Trophoblast cell (in vitro differentiated cells and primary cell): ENCODE measurements around the gene ADGRL4.

Source experiments
- DNase-seq, 2 donors: peaks; one replicate each; pipeline ENCODE4 v3.0.0-alpha.2; 2016
- H2AFZ ChIP-seq: 2 replicates; pipeline ENCODE4 v1.6.1; 2013; ENCODE audit warnings: low read length, moderate library complexity, mild to moderate bottlenecking; ENCODE audit not compliant: insufficient read depth, poor library complexity
- H2AK5ac ChIP-seq: 2 replicates; pipeline ENCODE4 v1.6.1; 2013; ENCODE audit warnings: mild to moderate bottlenecking, low read length
- H2BK120ac ChIP-seq: 2 replicates; pipeline ENCODE4 v1.6.1; 2013; ENCODE audit warnings: low read length, mild to moderate bottlenecking, moderate library complexity; ENCODE audit not compliant: insufficient read depth, poor library complexity
- H2BK12ac ChIP-seq: 2 replicates; pipeline ENCODE4 v1.6.1; 2013; ENCODE audit warnings: mild to moderate bottlenecking, low read length, moderate library complexity
- H2BK5ac ChIP-seq: 2 replicates; pipeline ENCODE4 v1.6.1; 2013; ENCODE audit warnings: low read length, low read depth, moderate library complexity, mild to moderate bottlenecking; ENCODE audit not compliant: poor library complexity
- H3K14ac ChIP-seq: 2 replicates; pipeline ENCODE4 v1.6.1; 2013; ENCODE audit warnings: mild to moderate bottlenecking, low read length
- H3K18ac ChIP-seq: 2 replicates; pipeline ENCODE4 v1.6.1; 2013; ENCODE audit warnings: mild to moderate bottlenecking, low read length
- H3K23ac ChIP-seq: 2 replicates; pipeline ENCODE4 v1.6.1; 2013; ENCODE audit warnings: low read length
- H3K27ac ChIP-seq: 2 replicates; pipeline ENCODE4 v1.5.1; 2013; ENCODE audit warnings: low read depth, mild to moderate bottlenecking, inconsistent platforms, low read length, moderate library complexity
- H3K27me3 ChIP-seq: 2 replicates; pipeline ENCODE4 v1.6.1; 2013; ENCODE audit warnings: inconsistent platforms, mild to moderate bottlenecking, low read length, moderate library complexity; ENCODE audit not compliant: insufficient read depth
- H3K36me3 ChIP-seq, 2 experiments: 1 replicate in 1 of 2; 2 replicates in 1 of 2; pipeline ENCODE4 v1.6.1; 2013; ENCODE audit warnings: low read length in 2 of 2, mild to moderate bottlenecking in 2 of 2, moderate library complexity in 1 of 2; ENCODE audit not compliant: insufficient read depth in 2 of 2, control insufficient read depth in 1 of 2
- H3K4ac ChIP-seq: 2 replicates; pipeline ENCODE4 v1.6.1; 2013; ENCODE audit warnings: low read depth, mild to moderate bottlenecking, low read length, moderate library complexity
- H3K4me1 ChIP-seq, 2 experiments: 1 replicate in 1 of 2; 2 replicates in 1 of 2; pipeline ENCODE4 v1.6.1; 2013; ENCODE audit warnings: low read length in 2 of 2, mild to moderate bottlenecking in 2 of 2, moderate library complexity in 1 of 2; ENCODE audit not compliant: insufficient read depth in 2 of 2, control insufficient read depth in 1 of 2
- H3K4me2 ChIP-seq: 2 replicates; pipeline ENCODE4 v1.6.1; 2013; ENCODE audit warnings: inconsistent platforms, mild to moderate bottlenecking, low read length, moderate library complexity
- H3K4me3 ChIP-seq: 2 replicates; pipeline ENCODE4 v1.5.1; 2013; ENCODE audit warnings: mild to moderate bottlenecking, low read depth, low read length, inconsistent platforms
- H3K79me1 ChIP-seq: one replicate; pipeline ENCODE4 v1.6.1; 2013; ENCODE audit warnings: low read length
- H3K79me2 ChIP-seq: 2 replicates; pipeline ENCODE4 v1.6.1; 2013; ENCODE audit warnings: low read length, mild to moderate bottlenecking; ENCODE audit not compliant: control insufficient read depth, insufficient read depth, poor library complexity
- H3K9ac ChIP-seq: 2 replicates; pipeline ENCODE4 v1.6.1; 2013; ENCODE audit warnings: mild to moderate bottlenecking, low read length
- H3K9me3 ChIP-seq: 2 replicates; pipeline ENCODE4 v1.6.1; 2013; ENCODE audit warnings: low read depth, mild to moderate bottlenecking, control low read depth, inconsistent platforms, low read length; ENCODE audit not compliant: insufficient read depth
- H4K12ac ChIP-seq: 2 replicates; pipeline ENCODE4 v1.6.1; 2013; ENCODE audit warnings: low read depth, mild to moderate bottlenecking, low read length, moderate library complexity
- H4K8ac ChIP-seq: 2 replicates; pipeline ENCODE4 v1.6.1; 2013; ENCODE audit warnings: low read depth, mild to moderate bottlenecking, low read length, moderate library complexity
- H4K91ac ChIP-seq: one replicate; pipeline ENCODE4 v1.6.1; 2013; ENCODE audit warnings: low read depth, mild to moderate bottlenecking, low read length, moderate library complexity
- WGBS: extraction: QIAGEN DNeasy Blood & Tissue Kit; methylation state at CpG from one replicate; pipeline ENCODE4 v1.1.7; 2013; ENCODE audit warnings: missing lambda C conversion rate; ENCODE audit not compliant: insufficient read length, insufficient coverage; ENCODE audit errors: extremely low coverage; 5-methylcytosine and 5-hydroxymethylcytosine counted together

Gene ADGRL4

DNA sequence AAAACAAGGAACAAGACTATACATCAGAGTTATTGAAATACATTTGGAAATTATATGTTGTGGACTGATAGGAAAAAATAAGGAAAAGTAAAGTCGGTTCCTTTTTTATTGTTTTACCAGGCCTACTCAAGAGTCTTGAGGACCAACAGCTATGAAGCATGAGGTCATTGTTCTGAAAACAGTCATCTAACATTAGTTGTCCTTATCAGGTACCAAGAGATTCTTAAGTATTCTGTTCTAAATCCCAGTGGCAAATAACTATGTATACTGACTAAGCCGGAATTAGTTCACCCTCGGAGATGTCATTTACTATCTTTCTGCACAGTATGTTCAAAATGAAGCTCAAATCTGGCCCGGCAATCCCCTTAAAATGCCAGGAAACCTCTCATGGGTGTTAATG is 585 bp downstream of the ADGRL4 start:
- Histone ChIP-seq H3K27me3 (no peaks in the 10 kb centered on the region), H3K4ac (no peak overlapping the region), H3K14ac (no peak overlapping the region), H3K18ac (no peak overlapping the region), H2BK12ac (no peak overlapping the region), H4K8ac (no peak overlapping the region), H2BK5ac (no peak overlapping the region), H2BK120ac (no peak overlapping the region), H3K9ac (no peak overlapping the region), H3K4me1 (peaks cover 2 to 5% of the 10 kb centered on the region in 2 experiments), H3K27ac (no peak overlapping the region), H4K91ac (no peak overlapping the region), H3K79me2 (peaks cover 2% of the 10 kb centered on the region), H3K4me3 (no peak overlapping the region), H3K4me2 (peak overlapping the region; percentile 64), H3K79me1 (peaks cover 3% of the 10 kb centered on the region), H2AFZ (no peak overlapping the region), H2AK5ac (no peak overlapping the region), H3K36me3 (no peaks in the 10 kb centered on the region), H3K23ac (no peak overlapping the region), H4K12ac (no peak overlapping the region), H3K9me3 (no peaks in the 10 kb centered on the region)
- DNase-seq, result peak in 1 of 2 donors; percentile 24
- no CpG with 5 or more reads among the region's 4 CpGs for WGBS

- WGBS, result no CpG with 5 or more reads among the region's 3 CpGs
- no peak overlapping the region for H2AK5ac ChIP-seq
- no peak overlapping the region for H3K27ac ChIP-seq
- peaks cover 3% of the 10 kb centered on the region for H3K79me1 ChIP-seq
- no peak overlapping the region for H4K12ac ChIP-seq
- no peaks in the 10 kb centered on the region for H3K9me3 ChIP-seq
- H3K4me3 ChIP-seq, result no peak overlapping the region
- no peak overlapping the region for H4K8ac ChIP-seq
- H3K23ac ChIP-seq, result no peak overlapping the region
- no peak overlapping the region for H4K91ac ChIP-seq
- H3K4me2 ChIP-seq, result no peak overlapping the region
- DNase-seq, result no peak
- no peaks in the 10 kb centered on the region for H3K27me3 ChIP-seq
- no peak overlapping the region for H3K14ac ChIP-seq
- no peaks in the 10 kb centered on the region for H3K36me3 ChIP-seq
- H2AFZ ChIP-seq, result no peak overlapping the region
- no peak overlapping the region for H3K18ac ChIP-seq
- H2BK120ac ChIP-seq, result no peak overlapping the region
- H3K9ac ChIP-seq, result no peak overlapping the region
- peaks cover 2% of the 10 kb centered on the region for H3K79me2 ChIP-seq
- peaks cover 2 to 5% of the 10 kb centered on the region in 2 experiments for H3K4me1 ChIP-seq
- H2BK5ac ChIP-seq, result no peak overlapping the region
- no peak overlapping the region for H3K4ac ChIP-seq
- H2BK12ac ChIP-seq, result no peak overlapping the region
Observed at GRCh38 chr1:79004916-79005315, 1.6 kb downstream of the ADGRL4 start.

GRCh38 chr1:78996791-78997190 is 9.7 kb downstream of the ADGRL4 start:
- H2BK120ac ChIP-seq, result no peak overlapping the region
- no peak overlapping the region for H3K23ac ChIP-seq
- no peaks in the 10 kb centered on the region for H3K36me3 ChIP-seq
- H4K12ac ChIP-seq, result no peak overlapping the region
- H3K79me1 ChIP-seq, result no peaks in the 10 kb centered on the region
- no peak overlapping the region for H3K4ac ChIP-seq
- no peak overlapping the region for H3K9ac ChIP-seq
- no peak overlapping the region for H3K27ac ChIP-seq
- H3K14ac ChIP-seq, result no peak overlapping the region
- H3K4me3 ChIP-seq, result no peak overlapping the region
- H2AFZ ChIP-seq, result no peak overlapping the region
- no peak overlapping the region for H2AK5ac ChIP-seq
- H4K8ac ChIP-seq, result no peak overlapping the region
- no peak for DNase-seq
- H2BK5ac ChIP-seq, result no peak overlapping the region
- no peak overlapping the region for H4K91ac ChIP-seq
- H3K27me3 ChIP-seq, result no peaks in the 10 kb centered on the region
- H3K79me2 ChIP-seq, result no peaks in the 10 kb centered on the region
- H3K18ac ChIP-seq, result no peak overlapping the region
- H3K4me2 ChIP-seq, result no peak overlapping the region
- H3K4me1 ChIP-seq, result no peaks in the 10 kb centered on the region
- no peak overlapping the region for H2BK12ac ChIP-seq
- no peaks in the 10 kb centered on the region for H3K9me3 ChIP-seq
- no CpG with 5 or more reads among the region's 1 CpG for WGBS

- H3K9me3 ChIP-seq, result no peaks in the 10 kb centered on the region
- no peak overlapping the region for H3K23ac ChIP-seq
- no peak overlapping the region for H2BK5ac ChIP-seq
- H3K4me3 ChIP-seq, result no peak overlapping the region
- H2AK5ac ChIP-seq, result no peak overlapping the region
- no peaks in the 10 kb centered on the region for H3K79me2 ChIP-seq
- H3K9ac ChIP-seq, result no peak overlapping the region
- no peak overlapping the region for H4K12ac ChIP-seq
- H3K14ac ChIP-seq, result no peak overlapping the region
- H3K27me3 ChIP-seq, result no peaks in the 10 kb centered on the region
- H3K18ac ChIP-seq, result no peak overlapping the region
- H4K91ac ChIP-seq, result no peak overlapping the region
- no peak overlapping the region for H3K4ac ChIP-seq
- no peaks in the 10 kb centered on the region for H3K36me3 ChIP-seq
- no peak overlapping the region for H2BK12ac ChIP-seq
- H4K8ac ChIP-seq, result no peak overlapping the region
- no peak for DNase-seq
- H3K4me1 ChIP-seq, result no peaks in the 10 kb centered on the region
- no peak overlapping the region for H3K4me2 ChIP-seq
- no peak overlapping the region for H2AFZ ChIP-seq
- H2BK120ac ChIP-seq, result no peak overlapping the region
- H3K79me1 ChIP-seq, result no peaks in the 10 kb centered on the region
- H3K27ac ChIP-seq, result no peak overlapping the region
- no CpG with 5 or more reads among the region's 2 CpGs for WGBS
Observed at GRCh38 chr1:78987042-78987441, 19.5 kb downstream of the ADGRL4 start.
